Stimulated activated CD8-positive, alpha-beta memory T cell treated with anti-CD3 and anti-CD28 coated beads, Interleukin-15, amount 100 ng/mL, for 1 hour (primary cell): ENCODE results near the gene FGGY.
"Not testable (repeated sequence)": the region's sequence is repeated elsewhere in the genome, so short reads cannot be mapped to it uniquely, and the experiment has no call there.

Experiments
- DNase-seq: peaks from one replicate; pipeline ENCODE4 v3.0.0-alpha.2; 2020; ENCODE audit warnings: low read depth

FGGY gene

GRCh38 chr1:59446257-59446901 lies 149.5 kb downstream of the FGGY start:
- DNase-seq, result no peak

GRCh38 chr1:59452026-59452425 lies 155.1 kb downstream of the FGGY start:
- no peak for DNase-seq

- no peak for DNase-seq
These were observed 155.7 kb downstream of the FGGY start for GRCh38 chr1:59452559-59452958.

GRCh38 chr1:59453297-59453968 lies 156.5 kb downstream of the FGGY start:
- no peak for DNase-seq

GRCh38 chr1:59455206-59455605 lies 158.3 kb downstream of the FGGY start:
- DNase-seq, result no peak

- no peak for DNase-seq
These were observed 160.9 kb downstream of the FGGY start for GRCh38 chr1:59457786-59458185.

GRCh38 chr1:59458884-59459283 lies 162.0 kb downstream of the FGGY start:
- DNase-seq, result no peak

- DNase-seq, result not testable (repeated sequence)
These were observed 166.0 kb downstream of the FGGY start for GRCh38 chr1:59462942-59463341.

- DNase-seq, result not testable (repeated sequence)
These were observed 168.6 kb downstream of the FGGY start for GRCh38 chr1:59465478-59465877.

GRCh38 chr1:59468828-59469428 lies 172.0 kb downstream of the FGGY start:
- no peak for DNase-seq

GRCh38 chr1:59471991-59472570 lies 175.2 kb downstream of the FGGY start:
- DNase-seq, result not testable (repeated sequence)

- no peak for DNase-seq
These were observed 176.9 kb downstream of the FGGY start for GRCh38 chr1:59473831-59474230.

- no peak for DNase-seq
These were observed 177.6 kb downstream of the FGGY start for GRCh38 chr1:59474496-59474895.

- DNase-seq, result no peak
These were observed 178.8 kb downstream of the FGGY start for GRCh38 chr1:59475737-59476136.

GRCh38 chr1:59477286-59477685 lies 180.4 kb downstream of the FGGY start:
- DNase-seq, result no peak

- DNase-seq, result no peak
These were observed 181.0 kb downstream of the FGGY start for GRCh38 chr1:59477867-59478266.

GRCh38 chr1:59478822-59479221 lies 181.9 kb downstream of the FGGY start:
- no peak for DNase-seq

- DNase-seq, result no peak
These were observed 183.4 kb downstream of the FGGY start for GRCh38 chr1:59480188-59480888.

GRCh38 chr1:59481881-59482505 lies 185.1 kb downstream of the FGGY start:
- DNase-seq, result no peak

GRCh38 chr1:59482986-59483385 lies 186.1 kb downstream of the FGGY start:
- DNase-seq, result no peak

GRCh38 chr1:59484096-59484495 lies 187.2 kb downstream of the FGGY start:
- DNase-seq, result no peak

- DNase-seq, result no peak
These were observed 188.3 kb downstream of the FGGY start for GRCh38 chr1:59485171-59485570.
